Neural cell (in vitro differentiated cells): Measurements from ENCODE around the gene ZNF200.

Source experiments
- CTCF ChIP-seq: fragments of 450-650 bp; IDR thresholded peaks from 2 replicates; pipeline ENCODE4 v1.5.1; 2014; ENCODE audit warnings: antibody characterized with exemption, mild to moderate bottlenecking, moderate library complexity; ENCODE audit not compliant: poor library complexity, severe bottlenecking
- EP300 ChIP-seq: fragments of 450-650 bp; conservative IDR thresholded peaks from 2 replicates; pipeline ENCODE4 v1.6.1; 2014; ENCODE audit warnings: antibody characterized with exemption, mild to moderate bottlenecking, moderate library complexity; ENCODE audit not compliant: poor library complexity, severe bottlenecking
- EZH2 ChIP-seq: fragments of 200-600, 300-800 bp; shearing (Covaris generic), sonication (generic); IDR thresholded peaks from 2 replicates; pipeline ENCODE4 v1.6.1; 2014; ENCODE audit warnings: antibody characterized with exemption, low read length, borderline replicate concordance, mild to moderate bottlenecking; ENCODE audit not compliant: insufficient read depth, poor library complexity, severe bottlenecking
- POLR2AphosphoS5 ChIP-seq: IDR thresholded peaks from 2 replicates; pipeline ENCODE4 v1.6.1; 2012
- RAD21 ChIP-seq: fragments of 450-650 bp; conservative IDR thresholded peaks from 2 replicates; pipeline ENCODE4 v1.6.1; 2014; ENCODE audit warnings: antibody characterized with exemption, mild to moderate bottlenecking, moderate library complexity
- REST ChIP-seq: IDR thresholded peaks from 2 replicates; pipeline ENCODE4 v1.6.1; 2012; ENCODE audit warnings: borderline replicate concordance
- SMC3 ChIP-seq: fragments of 450-650 bp; conservative IDR thresholded peaks from 2 replicates; pipeline ENCODE4 v1.6.1; 2014; ENCODE audit warnings: antibody characterized with exemption, mild to moderate bottlenecking, moderate library complexity; ENCODE audit not compliant: poor library complexity
- TAF1 ChIP-seq: IDR thresholded peaks from 2 replicates; pipeline ENCODE4 v1.6.1; 2012; ENCODE audit warnings: low read depth

DNA sequence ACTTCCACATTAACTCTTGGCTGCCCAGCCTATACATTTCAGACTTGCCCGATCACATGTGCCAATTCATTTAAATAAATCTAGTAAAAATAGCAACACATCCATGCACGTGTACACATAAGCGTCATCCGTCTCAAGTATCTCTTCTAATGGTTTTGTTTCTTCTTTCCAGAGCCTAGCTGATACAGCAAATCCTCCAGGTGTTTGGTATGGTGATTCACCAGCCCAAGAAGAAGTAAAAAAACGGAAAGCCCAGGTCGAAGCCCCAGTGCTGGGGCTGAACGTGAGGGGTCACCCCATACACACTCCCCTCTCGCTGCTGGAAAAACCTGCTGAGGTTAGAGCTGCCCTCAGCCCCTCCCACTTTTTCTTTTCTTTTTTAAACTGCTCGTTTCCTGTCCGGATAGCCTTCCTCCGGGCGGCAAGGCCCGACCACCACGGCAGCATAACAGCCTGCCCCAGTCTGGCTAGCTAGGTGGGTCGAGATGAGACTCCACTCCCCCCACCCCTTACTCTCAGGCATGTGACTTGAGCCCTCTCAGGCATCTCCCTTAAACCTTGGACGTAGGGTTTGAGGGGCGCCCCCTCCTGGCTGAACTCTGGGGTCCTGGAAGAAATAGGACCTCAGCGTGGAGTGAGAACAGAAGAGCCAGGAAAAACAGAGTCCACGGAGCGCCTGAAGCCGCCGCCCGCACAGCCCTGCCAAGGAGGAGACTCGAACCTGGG lies 60.9 kb downstream of the ZNF200 start:
- TF ChIP-seq EZH2 (no peak), CTCF (no peak), POLR2AphosphoS5 (no peak), EP300 (no peak), REST (no peak), TAF1 (no peak), RAD21 (no peak), SMC3 (no peak)
